Inferior parietal cortex (tissue), 1 donor: Measurements from ENCODE around the gene NABP1.

Experiments used
- DNase-seq: peaks from one replicate; pipeline ENCODE4 v3.0.0-alpha.2; 2016; ENCODE audit errors: extremely low spot score

Gene NABP1

DNA sequence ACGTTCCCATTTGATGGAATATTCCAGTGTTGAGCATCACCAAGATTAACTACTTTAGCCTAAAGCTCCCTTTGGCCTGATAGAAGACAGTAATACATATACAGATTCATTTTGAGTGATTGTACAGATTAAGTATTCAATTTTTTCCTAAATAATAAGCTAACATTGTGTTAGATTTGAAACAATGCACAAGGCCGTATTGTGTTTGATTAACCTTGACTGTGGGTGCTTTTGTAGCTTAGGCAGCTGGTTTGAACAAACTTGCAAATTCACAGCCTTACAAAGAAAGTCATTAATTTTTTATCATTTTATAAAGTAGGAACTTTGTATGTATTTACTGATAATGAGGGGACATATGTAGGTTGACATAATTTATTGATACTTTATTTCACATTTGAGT, 29.6 kb downstream of the NABP1 start:
- DNase-seq, result no peak

DNA sequence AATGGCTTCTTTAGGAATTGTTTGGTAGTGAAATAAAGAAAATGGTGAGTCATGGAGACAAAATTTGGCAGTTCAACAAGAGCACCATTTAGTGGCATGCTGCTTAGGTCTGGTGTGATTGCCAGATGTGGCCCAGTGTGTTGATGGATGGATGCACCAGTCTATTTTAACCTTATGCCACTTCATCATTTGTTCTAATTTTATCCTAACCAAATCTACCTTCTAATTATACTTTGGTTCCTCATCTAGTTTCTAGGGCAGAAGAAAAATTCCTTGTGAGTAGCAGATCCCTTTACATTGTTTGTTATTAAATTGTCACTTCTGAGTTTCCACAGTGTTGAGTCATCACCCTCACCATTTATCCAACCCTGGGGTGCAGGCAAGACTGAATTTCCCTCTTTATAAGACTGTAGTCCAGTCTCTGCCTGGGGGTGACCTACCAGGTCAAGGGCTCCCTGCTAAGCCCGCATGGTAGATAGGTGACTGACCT, 32.5 kb downstream of the NABP1 start:
- DNase-seq, result no peak

DNA sequence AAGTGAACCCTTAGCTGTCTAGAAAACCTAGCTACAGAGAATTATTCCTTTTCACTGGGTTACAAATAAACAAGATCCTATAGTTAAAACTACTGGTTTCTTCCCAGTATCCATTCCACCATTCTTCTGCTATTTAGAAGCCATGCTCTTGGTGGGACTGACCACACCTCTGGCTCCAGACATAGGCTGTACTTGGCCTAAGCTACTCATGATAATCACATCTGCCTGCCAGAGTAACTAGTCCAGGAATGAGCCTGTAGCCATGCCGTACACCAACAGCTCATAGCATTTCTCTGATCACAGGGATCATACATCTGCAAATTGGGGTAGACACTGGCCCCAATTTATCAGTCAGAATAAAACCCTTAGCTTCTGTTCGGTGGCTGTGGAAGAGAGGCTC, 33.7 kb downstream of the NABP1 start:
- no peak for DNase-seq

DNA sequence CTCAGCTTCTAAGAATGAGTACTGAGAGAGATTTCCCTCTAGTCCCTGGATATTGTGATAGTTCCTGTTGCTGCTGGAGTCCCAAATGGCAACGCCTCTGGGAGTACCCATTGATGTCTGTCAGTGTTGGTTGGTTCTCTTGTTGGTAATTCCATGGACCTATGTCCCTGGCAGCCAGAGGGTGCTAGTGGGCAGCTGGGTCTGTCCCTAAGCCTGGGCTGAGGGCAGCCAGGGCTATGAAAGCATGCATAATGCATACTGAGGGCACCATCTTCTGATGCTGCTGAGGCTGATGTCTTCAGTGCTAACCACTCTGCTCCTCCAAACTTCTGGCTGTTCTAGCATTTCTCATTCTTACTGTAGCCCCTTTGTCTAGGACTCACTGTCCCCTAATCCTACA, 35.9 kb downstream of the NABP1 start:
- no peak for DNase-seq

DNA sequence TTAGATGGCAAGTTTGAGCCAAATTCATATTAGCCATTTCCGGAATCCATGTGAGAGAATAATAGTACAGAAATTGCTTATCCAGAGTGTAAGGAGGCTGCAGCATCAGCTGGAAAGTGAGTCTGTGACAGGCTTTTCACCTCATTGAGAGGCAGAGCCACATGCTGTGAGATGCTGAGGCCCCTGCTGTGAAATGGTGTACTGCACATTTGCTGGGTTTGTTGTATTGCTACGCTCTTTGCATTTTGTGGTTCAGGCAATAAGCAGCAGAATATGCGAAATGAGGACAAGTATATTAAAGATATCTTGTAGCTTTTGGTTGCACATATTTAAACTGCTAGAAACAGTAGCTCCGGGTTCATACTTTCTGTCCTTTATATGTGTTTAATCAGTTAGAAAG, 37.0 kb downstream of the NABP1 start:
- DNase-seq, result no peak

DNA sequence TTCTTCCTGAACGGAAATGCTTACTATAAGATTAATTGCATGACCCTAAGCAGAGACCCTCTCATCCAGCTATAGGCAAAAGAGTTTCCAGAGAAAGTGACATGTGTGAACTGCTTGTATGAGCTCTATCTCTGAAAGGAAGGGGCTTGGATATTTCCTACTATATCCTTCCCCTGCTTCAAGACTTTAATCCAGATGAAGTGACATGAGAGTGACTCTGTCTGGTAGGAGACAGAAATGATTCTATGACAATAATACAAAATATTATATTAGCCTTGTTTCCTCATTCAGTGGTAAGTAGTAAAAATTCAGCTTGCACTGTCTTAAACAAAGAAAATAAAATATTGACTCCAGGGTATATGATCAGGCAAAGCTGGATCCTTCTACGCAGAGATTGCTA, 37.5 kb downstream of the NABP1 start:
- DNase-seq, result no peak

DNA sequence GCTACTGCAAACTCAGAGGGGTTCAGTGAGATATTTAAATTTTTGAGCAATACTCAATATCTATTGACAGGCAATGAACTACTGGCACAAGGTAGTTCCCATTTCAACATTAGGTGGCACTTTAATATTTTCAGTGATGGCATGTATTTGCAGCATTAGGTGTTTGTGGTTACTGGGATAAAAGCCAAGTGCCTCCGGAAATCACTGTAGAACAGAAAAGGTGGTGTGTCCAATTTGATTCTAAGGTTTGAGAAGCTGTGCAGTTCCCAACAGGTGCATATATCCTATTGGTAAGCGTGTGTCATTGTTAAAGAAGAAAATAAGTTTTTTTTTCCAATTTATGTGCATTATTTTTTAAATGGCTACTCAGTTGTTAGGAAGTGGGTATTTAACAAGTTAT, 41.3 kb downstream of the NABP1 start:
- no peak for DNase-seq

DNA sequence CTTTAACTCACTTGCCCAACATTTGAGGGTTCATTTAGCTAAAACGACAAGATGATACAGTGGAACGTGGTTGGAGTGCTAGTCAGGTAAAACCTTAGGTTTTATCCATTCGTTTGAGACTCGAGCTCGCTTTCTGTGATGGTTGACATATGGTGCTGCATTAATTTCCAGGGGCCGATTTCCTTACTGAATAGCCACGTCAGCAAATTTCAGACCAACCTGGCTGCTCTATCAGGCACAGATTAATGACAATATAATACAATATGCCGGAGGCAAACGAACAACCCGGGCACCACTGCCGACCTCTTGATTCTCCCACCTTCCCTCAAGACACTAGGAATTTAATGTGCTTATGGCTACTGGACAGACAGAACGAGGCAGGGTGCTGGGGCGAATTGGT, 42.0 kb downstream of the NABP1 start:
- no peak for DNase-seq

DNA sequence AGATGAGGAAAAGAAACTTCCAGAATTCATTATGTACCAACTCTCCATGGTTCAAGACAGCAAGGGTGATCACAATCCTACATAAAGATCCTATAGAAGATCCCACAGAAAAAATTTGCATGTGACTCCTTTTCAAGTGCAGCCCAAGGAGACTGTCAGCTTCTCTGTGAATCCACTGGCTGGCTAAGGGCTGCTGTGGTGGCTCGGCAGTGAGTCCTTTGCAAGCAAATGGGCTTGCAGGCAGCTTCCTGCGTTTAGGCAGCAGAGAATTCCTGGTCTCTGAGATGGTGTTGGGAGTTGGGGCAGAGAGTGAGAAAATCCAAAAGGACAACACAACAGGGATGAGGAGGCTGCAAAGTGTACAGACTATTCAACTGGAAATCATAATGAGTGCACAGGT, 43.4 kb downstream of the NABP1 start:
- DNase-seq, result no peak

DNA sequence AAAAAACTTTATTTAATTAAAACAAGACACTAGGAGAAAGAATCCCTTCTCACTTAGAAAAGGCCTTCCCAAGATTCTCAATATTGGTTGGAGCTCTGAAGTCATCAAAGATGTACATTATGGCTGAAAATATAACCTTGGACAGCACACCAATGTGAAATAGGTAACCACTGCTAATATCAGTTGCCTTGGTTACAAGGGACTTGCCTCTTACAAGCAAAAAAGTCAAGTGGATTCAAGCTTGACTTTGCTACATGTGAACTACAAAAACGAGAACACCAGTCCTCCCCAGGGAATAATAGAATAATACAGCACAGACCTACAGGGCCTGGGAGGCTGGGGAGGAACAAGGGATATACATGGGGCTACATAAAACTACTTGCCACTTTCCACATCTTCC, 46.1 kb downstream of the NABP1 start:
- DNase-seq, result no peak

DNA sequence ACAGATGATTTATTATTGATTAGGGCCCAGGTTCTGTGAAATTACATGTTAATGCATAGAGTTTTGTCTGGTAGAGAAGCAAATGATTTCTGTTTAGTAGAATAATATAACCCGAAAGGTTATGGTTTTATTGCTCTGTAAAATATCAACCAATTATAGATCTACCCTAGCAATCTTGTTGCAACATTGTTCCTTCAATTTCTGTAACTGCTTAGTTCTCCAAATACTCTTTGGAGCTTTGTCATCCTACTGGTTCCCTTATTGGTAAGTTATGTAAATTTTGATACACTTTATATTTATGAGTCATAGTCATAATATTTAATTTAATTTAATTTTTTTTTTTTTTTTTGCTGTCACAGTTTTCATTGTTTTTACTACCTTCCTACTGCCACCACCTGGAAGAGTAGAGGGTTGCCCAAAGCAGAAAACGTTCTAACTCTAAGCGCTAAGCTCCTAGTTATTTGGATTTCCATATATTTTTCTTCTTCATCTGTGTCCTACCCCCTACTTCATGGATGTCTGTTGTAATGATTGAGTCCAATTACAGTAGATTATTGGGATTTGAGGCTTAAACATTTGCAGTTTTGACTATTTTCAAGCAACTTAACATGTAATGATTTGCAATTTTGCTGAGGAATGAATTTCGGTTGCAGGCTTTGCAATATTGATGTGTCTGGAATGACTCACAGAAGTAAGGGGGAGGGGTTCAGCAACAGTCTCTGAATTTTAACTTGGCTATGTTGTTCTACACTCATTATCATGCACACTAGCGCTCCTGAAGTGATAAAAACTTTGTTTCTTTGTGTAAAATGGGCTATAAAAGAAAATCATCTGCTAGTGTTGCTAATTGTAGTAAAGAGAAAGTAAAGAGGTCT, 51.1 kb downstream of the NABP1 start:
- DNase-seq, result no peak

DNA sequence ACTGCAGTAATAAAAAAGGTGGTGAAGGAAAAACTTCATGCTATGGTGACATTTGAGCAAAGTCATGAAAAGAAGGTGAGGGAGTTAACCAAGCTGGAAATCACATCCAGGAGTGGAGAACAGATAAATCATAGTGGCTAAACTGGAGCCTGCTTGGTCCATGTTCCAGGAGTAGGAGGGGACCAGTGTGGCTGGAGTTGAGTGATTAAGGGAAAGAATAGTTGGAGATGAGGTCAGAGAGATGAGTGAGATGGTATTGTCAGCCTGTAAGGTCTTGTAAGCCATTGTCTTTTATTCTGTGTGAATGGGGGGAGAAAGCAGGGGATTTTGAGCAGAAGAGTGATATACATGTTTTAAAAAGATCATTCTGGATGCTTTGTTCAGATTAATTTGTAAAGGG, 52.3 kb downstream of the NABP1 start:
- DNase-seq, result no peak
